Measurements from ENCODE around the gene IQGAP2.
"Not testable (repeated sequence)": the region's sequence is repeated elsewhere in the genome, so short reads cannot be mapped to it uniquely, and the experiment has no call there.

Gene IQGAP2

DNA sequence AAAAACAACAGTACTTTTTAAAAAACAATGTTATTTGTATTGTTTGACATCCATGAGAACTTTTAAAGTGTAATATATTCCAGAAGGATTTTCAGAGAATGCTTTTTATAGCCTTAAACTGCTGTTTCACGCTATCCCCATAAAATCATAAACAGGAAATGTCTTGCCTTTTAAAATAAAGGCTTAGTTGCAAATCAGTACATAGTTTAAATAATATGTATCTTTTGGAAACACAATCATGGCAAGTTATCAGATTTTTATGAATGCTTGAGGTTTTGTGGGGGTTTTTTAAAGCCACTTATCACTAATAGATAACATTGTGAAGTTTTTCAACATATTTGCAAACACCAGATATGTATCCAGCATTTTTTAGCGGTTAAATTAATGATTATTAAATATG is 257.3 kb downstream of the IQGAP2 start:
- DNase-seq (ENCODE audit: low read depth in 1 of 2, low spot score in 1 of 2): no peak
- TF ChIP-seq JUND (IDR thresholded peaks at IDR 0.05; ENCODE audit: low read depth): no peak
- in situ Hi-C loops (cut with HindIII; ENCODE audit: low pct_unique_long_range_greater_than_20kb, low sequenced_read_pairs): no loop called here

DNA sequence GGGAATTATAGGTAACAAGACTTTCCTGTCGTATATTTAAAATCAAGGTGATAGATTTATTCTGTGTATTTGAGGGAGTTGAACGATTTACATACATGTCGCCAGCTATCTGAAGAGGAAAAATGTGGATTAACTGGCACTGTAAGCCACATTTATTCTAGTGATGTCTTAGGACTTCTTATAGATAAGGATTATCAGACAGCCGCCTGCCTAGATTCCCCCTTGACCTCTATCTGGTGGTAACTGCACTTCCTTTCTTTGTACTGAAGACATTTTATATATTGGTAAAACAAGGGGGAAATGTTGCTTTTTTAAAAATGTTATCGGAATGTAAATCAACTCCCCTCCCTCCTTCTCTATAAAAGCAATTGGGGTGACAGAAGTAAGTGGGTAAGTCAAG is 259.4 kb downstream of the IQGAP2 start:
- TF ChIP-seq JUND (IDR thresholded peaks at IDR 0.05; ENCODE audit: low read depth): no peak

DNA sequence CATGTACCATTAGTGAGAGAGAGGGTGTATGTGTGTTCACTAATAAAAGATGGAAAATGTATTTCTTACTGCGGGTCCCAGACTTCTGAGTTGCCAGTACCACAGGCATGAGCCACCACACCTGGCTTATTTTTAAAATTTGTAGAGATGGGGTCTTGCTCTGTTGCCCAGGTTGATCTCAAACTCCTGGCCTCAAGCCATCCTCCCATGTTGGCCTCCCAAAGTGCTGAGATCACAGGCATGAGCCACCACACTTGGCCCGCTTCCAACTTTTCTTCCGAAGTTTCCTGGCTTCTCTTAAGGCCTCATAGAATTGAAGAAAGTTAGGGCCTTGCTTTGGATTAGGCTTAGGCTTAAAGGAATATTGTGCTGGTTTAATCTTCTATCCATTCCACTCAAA is 260.5 kb downstream of the IQGAP2 start:
- DNase-seq (ENCODE audit: low read depth in 1 of 2, low spot score in 1 of 2): no peak
- in situ Hi-C loops (cut with HindIII; ENCODE audit: low pct_unique_long_range_greater_than_20kb, low sequenced_read_pairs): no loop called here
- no peak for TF ChIP-seq JUND (IDR thresholded peaks at IDR 0.05; ENCODE audit: low read depth)

More for the DNA sequence above, 259.4 kb downstream of the IQGAP2 start:
- in situ Hi-C loops (cut with HindIII; ENCODE audit: low pct_unique_long_range_greater_than_20kb, low sequenced_read_pairs): no loop called here
- DNase-seq (ENCODE audit: low read depth in 1 of 2, low spot score in 1 of 2): no peak

DNA sequence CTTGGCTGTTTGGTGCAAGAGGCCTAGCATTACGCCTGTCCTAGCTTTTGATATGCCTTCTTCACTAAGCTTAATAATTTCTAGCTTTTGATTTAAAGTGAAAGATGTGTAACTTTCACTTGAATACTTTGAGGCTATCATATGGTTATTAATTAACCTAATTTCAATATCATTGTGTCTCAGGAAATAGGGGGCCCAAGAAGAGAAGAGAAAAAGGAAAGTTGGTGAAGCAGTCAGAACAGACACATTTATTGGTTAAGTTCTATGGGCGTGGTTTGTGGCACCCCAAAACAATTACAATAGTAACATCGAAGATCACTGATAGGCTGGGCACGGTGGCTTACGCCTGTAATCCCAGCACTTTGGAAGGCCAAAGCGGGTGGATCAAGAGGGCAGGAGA is 261.0 kb downstream of the IQGAP2 start:
- in situ Hi-C loops (cut with HindIII; ENCODE audit: low pct_unique_long_range_greater_than_20kb, low sequenced_read_pairs): no loop called here
- TF ChIP-seq JUND (IDR thresholded peaks at IDR 0.05; ENCODE audit: low read depth): no peak
- DNase-seq (ENCODE audit: low read depth in 1 of 2, low spot score in 1 of 2): no peak

DNA sequence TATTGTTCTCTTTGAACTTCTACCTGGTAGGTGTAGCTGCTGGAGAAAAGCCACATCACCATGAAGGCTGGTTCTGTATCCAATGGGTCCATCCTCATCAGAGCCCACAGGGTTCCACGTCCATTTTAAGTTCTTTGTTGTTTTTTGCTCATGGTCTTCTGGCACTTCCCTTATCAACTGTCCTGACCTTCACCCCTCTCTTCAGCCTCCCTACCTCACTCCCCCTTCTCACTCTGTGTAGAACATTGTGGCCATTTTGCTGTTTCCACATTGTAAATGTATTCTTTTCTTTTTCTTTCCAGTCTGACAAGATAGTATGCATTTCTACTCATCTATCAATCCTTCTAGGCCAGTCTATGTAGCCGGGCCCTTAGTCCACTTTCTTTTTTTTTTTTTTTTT is 264.4 kb downstream of the IQGAP2 start:
- TF ChIP-seq JUND (IDR thresholded peaks at IDR 0.05; ENCODE audit: low read depth): no peak
- DNase-seq (ENCODE audit: low read depth in 1 of 2, low spot score in 1 of 2): no peak
- in situ Hi-C loops (cut with HindIII; ENCODE audit: low pct_unique_long_range_greater_than_20kb, low sequenced_read_pairs): no loop called here

DNA sequence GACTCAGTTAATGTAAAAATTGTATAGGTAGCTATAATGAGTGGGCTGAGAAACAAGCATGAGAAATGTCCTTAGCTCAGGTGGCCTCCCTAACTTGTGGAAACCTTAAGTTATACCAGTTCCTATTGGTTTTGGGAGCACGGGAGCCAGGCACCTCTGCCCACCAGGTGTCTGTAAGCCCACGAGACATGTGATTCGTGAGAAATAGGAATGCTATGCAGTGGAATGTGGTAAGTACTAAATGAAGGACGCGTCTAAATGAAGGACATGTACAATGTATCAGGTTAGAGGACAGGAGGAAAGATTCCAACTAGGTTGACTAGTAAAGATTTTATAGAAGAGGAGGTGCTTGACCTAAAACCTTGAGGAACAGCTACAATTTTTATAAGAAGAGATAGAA is 266.2 kb downstream of the IQGAP2 start:
- in situ Hi-C loops (cut with HindIII; ENCODE audit: low pct_unique_long_range_greater_than_20kb, low sequenced_read_pairs): no loop called here
- no peak for DNase-seq (ENCODE audit: low read depth in 1 of 2, low spot score in 1 of 2)
- no peak for TF ChIP-seq JUND (IDR thresholded peaks at IDR 0.05; ENCODE audit: low read depth)

DNA sequence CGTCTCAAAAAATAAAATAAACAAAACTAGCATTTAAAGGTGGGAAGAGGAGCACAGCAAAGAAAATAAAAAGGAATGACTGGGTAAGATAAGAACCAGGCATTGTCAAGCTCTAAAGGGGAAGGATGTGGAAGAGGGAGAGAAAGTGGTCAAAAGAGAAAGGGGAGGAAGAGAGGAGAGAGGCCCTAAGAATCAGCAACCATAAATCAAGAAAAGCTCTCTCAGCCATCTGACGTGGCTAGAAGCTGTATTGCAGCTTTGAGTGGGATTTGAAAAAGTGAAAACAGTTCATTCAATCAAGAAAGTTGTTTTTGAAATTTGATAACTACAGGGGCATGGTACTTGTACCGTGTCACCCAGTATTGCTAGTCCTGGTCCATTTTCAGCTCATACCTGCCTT is 267.4 kb downstream of the IQGAP2 start:
- in situ Hi-C loops (cut with HindIII; ENCODE audit: low pct_unique_long_range_greater_than_20kb, low sequenced_read_pairs): no loop called here
- no peak for TF ChIP-seq JUND (IDR thresholded peaks at IDR 0.05; ENCODE audit: low read depth)
- no peak for DNase-seq (ENCODE audit: low read depth in 1 of 2, low spot score in 1 of 2)

DNA sequence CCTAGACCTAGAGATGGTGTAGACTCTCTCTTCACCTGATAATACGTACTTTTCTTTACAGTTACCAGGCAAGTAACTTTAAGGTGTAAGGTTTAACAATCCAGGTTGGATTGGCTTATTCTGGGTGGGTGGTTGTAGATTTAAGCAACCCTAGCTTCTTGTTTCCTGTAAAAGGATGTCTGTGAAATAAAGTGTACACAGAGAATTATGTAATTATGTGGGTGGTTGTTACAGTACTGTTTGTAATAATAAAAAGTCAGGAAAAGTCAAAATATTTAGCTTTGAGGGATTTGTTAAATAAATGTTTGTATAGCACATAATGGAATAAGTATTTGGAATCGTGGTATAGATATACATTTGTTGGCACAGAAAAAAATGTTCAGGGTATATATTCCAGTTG is 269.2 kb downstream of the IQGAP2 start:
- in situ Hi-C loops (cut with HindIII; ENCODE audit: low pct_unique_long_range_greater_than_20kb, low sequenced_read_pairs): no loop called here
- TF ChIP-seq JUND (IDR thresholded peaks at IDR 0.05; ENCODE audit: low read depth): no peak
- no peak for DNase-seq (ENCODE audit: low read depth in 1 of 2, low spot score in 1 of 2)

DNA sequence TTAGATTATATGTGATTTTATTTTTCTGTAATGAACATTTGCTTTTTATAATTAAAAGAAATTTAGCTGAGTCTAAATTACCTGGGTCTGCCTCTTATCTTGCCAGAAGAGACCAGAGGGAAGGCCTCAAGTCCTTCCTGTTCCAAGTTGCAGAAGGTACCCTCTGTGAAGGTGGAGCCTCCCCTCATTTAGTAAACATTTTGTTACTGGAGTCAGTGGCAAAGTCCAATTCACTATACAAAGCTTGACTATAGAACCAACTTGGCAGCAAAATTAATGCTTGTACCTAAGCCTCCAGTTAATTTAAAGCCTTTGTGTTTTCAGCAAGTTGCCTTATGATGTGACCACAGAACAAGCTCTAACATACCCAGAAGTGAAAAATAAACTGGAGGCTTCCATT is 270.0 kb downstream of the IQGAP2 start:
- no peak for TF ChIP-seq JUND (IDR thresholded peaks at IDR 0.05; ENCODE audit: low read depth)
- DNase-seq (ENCODE audit: low read depth in 1 of 2, low spot score in 1 of 2): no peak
- in situ Hi-C loops (cut with HindIII; ENCODE audit: low pct_unique_long_range_greater_than_20kb, low sequenced_read_pairs): no loop called here

DNA sequence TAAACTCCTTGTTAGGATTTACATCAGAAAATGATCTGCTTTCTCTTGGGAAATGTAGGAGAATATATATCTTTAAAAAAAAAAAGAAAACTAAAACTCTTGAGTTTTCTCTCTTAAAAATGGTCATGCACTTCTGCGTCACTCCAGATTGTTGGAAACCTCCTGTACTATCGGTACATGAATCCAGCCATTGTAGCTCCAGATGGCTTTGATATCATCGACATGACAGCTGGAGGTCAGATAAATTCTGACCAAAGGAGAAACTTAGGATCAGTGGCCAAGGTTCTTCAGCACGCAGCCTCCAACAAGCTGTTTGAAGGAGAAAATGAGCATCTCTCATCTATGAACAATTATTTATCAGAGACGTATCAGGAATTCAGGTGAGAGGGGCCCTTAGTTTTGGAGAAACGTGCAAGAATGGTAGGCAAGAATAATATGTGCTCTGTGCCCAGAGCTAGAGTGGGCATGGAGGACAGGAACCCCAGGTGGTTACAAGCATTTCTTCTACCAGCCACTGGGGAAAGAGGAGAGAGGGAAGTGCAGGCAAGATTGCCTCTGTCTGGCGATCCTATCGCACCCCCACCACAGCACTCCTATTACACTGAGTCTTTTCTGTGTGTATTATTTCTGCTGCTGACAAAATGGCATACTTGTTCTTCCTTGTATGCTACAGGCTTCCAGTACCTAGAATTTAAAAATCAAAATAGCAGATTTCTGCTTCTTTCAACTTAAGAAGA is 271.4 kb downstream of the IQGAP2 start:
- TF ChIP-seq JUND (IDR thresholded peaks at IDR 0.05; ENCODE audit: low read depth): no peak
- DNase-seq (ENCODE audit: low read depth in 1 of 2, low spot score in 1 of 2): no peak
- in situ Hi-C loops (cut with HindIII; ENCODE audit: low pct_unique_long_range_greater_than_20kb, low sequenced_read_pairs): no loop called here

DNA sequence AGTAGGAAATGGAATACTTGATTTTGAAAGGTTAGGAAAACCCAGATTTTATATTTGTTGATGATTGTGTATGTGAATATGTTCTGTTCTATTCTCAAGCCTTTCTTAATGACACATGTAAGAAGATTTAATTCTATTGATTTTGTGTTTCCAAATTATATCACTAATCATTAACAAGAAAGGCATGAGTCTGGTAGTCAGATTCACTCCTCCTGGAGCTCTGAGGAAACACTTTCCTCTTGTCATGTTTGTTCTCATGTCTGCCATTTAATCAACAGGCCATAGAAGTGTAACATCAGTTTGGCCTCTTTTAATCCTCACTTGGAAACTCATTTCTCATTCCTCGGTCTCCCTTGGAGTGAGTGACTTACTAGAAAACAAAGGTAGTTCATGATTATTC is 272.3 kb downstream of the IQGAP2 start:
- TF ChIP-seq JUND (IDR thresholded peaks at IDR 0.05; ENCODE audit: low read depth): no peak
- in situ Hi-C loops (cut with HindIII; ENCODE audit: low pct_unique_long_range_greater_than_20kb, low sequenced_read_pairs): no loop called here

DNA sequence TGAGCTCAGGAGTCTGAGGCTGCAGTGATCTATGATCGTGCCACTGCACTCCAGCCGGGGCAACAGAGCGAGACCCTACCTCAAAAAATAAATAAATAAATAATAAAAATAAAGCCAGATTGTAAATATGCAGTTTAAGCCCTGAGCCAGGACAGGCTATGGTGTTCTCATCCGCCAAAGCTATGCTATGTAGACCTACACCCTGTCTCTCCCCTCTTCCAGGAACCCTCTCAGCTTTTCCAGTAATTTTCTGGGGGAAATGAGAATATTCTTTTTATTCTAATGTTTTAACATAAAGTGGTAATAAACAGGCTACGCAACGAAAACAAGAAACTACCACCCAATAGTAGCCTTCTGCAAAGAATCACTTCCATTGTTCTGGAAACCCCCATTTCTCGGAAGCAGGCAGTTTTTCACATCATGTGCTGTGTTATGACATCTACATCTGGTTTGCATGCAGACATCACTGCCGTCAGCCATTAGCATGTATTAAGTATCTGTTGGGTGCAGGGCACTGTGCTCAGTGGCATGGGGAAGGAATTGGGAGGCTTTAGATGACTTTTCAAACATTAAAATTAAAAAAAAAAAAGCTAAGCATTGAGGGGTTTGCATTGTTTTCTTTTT is 274.9 kb downstream of the IQGAP2 start:
- no peak for DNase-seq (ENCODE audit: low read depth in 1 of 2, low spot score in 1 of 2)
- TF ChIP-seq JUND (IDR thresholded peaks at IDR 0.05; ENCODE audit: low read depth): no peak
- in situ Hi-C loops (cut with HindIII; ENCODE audit: low pct_unique_long_range_greater_than_20kb, low sequenced_read_pairs): no loop called here

More for the DNA sequence above, 272.3 kb downstream of the IQGAP2 start:
- DNase-seq (ENCODE audit: low read depth in 1 of 2, low spot score in 1 of 2): no peak

DNA sequence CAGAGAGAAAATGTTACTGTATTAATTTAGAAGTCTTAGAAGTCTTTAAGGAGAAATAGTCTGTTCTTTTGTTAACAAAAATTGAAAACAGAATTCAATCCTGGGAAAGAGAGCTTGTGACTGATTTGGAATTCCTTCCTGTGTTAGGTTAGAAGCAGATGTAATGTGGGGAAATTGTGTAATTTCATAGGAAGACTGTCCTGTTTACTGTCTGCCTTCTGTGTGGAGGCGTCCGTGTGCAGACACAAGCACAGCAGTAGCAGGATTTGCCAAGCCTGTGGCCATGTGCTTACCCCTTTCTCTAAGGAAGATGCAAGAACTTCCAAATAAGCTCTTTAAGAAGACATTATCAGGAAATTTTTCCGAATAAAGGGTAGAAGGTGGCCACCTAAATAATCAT is 276.1 kb downstream of the IQGAP2 start:
- DNase-seq (ENCODE audit: low read depth in 1 of 2, low spot score in 1 of 2): no peak
- in situ Hi-C loops (cut with HindIII; ENCODE audit: low pct_unique_long_range_greater_than_20kb, low sequenced_read_pairs): no loop called here
- no peak for TF ChIP-seq JUND (IDR thresholded peaks at IDR 0.05; ENCODE audit: low read depth)

DNA sequence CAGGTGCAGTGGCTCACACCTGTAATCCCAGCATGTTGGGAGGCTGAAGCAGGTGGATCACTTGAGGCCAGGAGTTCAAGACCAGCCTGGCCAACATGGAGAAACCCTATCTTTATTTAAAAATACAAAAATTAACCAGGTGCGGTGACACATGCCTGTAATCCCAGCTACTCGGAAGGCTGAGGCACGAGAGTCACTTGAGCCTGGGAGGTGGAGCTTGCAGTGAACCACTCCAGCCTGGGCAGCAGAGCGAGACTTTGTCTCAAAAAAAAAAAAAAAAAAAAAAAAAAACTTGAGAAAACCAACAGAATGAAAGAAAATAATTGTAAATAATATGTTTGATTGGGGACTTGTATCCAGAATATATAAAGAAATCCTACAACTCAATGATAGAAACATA is 277.7 kb downstream of the IQGAP2 start:
- DNase-seq (ENCODE audit: low read depth in 1 of 2, low spot score in 1 of 2); in situ Hi-C loops (cut with HindIII; ENCODE audit: low pct_unique_long_range_greater_than_20kb, low sequenced_read_pairs): not testable (repeated sequence)
